H1 (cell line): ENCODE results near the gene BTBD16. TPM values are rescaled to one million over a fixed set of nuclear protein-coding genes. Genes with fewer than 3 reads are reported as not detected.

Experiments
- E2F6 ChIP-seq: IDR thresholded peaks from 2 replicates; pipeline ENCODE4 v1.6.1; 2012; ENCODE audit warnings: inconsistent platforms
- GABPA ChIP-seq: IDR thresholded peaks from 2 replicates; pipeline ENCODE4 v1.6.1; 2011; ENCODE audit warnings: mild to moderate bottlenecking, low read length, moderate library complexity, borderline replicate concordance; ENCODE audit not compliant: insufficient read depth
- HDAC2 ChIP-seq, 2 experiments: fragments of 300-600 bp in 1 of 2; sonication (generic) in 1 of 2; IDR thresholded peaks; 2 replicates each; pipeline ENCODE4 v1.6.1; 2011 to 2012; ENCODE audit warnings: low read depth in 2 of 2, low read length in 2 of 2, mild to moderate bottlenecking in 2 of 2, moderate library complexity in 2 of 2, borderline replicate concordance in 1 of 2, inconsistent platforms in 1 of 2
- RFX5 ChIP-seq: IDR thresholded peaks from 2 replicates; pipeline ENCODE4 v1.6.1; 2011; ENCODE audit warnings: low read depth, low read length, improper control_type of control experiment, borderline replicate concordance
- TBP ChIP-seq: IDR thresholded peaks from 2 replicates; pipeline ENCODE4 v1.6.1; 2011; ENCODE audit warnings: low read depth, low read length, improper control_type of control experiment
- TCF12 ChIP-seq: IDR thresholded peaks from 2 replicates; pipeline ENCODE4 v1.6.1; 2011; ENCODE audit warnings: low read depth, mild to moderate bottlenecking, low read length
- ZNF274 ChIP-seq: IDR thresholded peaks from 2 replicates; pipeline ENCODE4 v1.7.0; 2012; ENCODE audit warnings: low read length, borderline replicate concordance; ENCODE audit errors: extremely low read depth
- polyA plus RNA-seq, 7 experiments: library from polyadenylated mRNA; depleted of rRNA in 3 of 7; stranded (reverse) in 5 of 7; unstranded in 2 of 7; fragments of >200 nt in 5 of 7; fragments of 200-250 nt in 2 of 7; gene quantifications; 1 replicate in 5 of 7; 2 replicates in 1 of 7; 4 replicates in 1 of 7; pipeline versions ENCODE4 v1.2.1 to v1.2.3, GENCODE V29; 2011 to 2013; ENCODE audit warnings: missing spikeins in 2 of 7, mixed read lengths in 2 of 7
- total RNA-seq: library from RNA; stranded (reverse); fragmentation: NEBNext Ultra II Directional; extraction: Animal tissue kit (Norgen Biotek cat#: 25700); gene quantifications from 2 replicates; pipeline ENCODE4 v1.2.1, GENCODE V29; 2021
- TF ChIP-seq, protein P1 (sequence below): IDR thresholded peaks from 2 replicates; pipeline ENCODE4 v1.6.1; 2012; ENCODE audit warnings: inconsistent platforms

BTBD16 gene
- total and polyA plus RNA-seq, 2 of the 8 experiments (the other 6 are each of a cell fraction or from before 2014, with no cell fraction given), result 0.05 TPM; not detected in 1

GRCh38 chr10:122293156-122293960 is 22.3 kb downstream of the BTBD16 start (continued):
- TF ChIP-seq, protein P1, sequence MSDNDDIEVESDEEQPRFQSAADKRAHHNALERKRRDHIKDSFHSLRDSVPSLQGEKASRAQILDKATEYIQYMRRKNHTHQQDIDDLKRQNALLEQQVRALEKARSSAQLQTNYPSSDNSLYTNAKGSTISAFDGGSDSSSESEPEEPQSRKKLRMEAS, result no peak
- TF ChIP-seq RFX5 (no peak), GABPA (no peak), E2F6 (no peak), ZNF274 (no peak), TCF12 (no peak), TBP (no peak), HDAC2 (IDR thresholded peaks at IDR 0.05; ENCODE audit: borderline replicate concordance in 1 of 2, low read depth in 2 of 2, low read length in 2 of 2) (no peak)
